OCI-LY1 (cell line): ENCODE results near the gene PTPRU.

Experiments used
- H2AFZ ChIP-seq: fragments of 200-600 bp; sonication (generic), shearing (Covaris generic); 2 replicates; pipeline ENCODE4 v1.6.0; 2014; ENCODE audit warnings: antibody characterized with exemption, mild to moderate bottlenecking, low read length
- H3F3A ChIP-seq: fragments of 200-600 bp; sonication (generic), shearing (Covaris generic); 2 replicates; pipeline ENCODE4 v1.6.0; 2014; ENCODE audit warnings: mild to moderate bottlenecking, antibody characterized with exemption, low read length, moderate library complexity; ENCODE audit not compliant: insufficient read depth
- H3K27ac ChIP-seq: fragments of 200-600 bp; sonication (generic); 2 replicates; pipeline ENCODE4 v1.5.1; 2014; ENCODE audit warnings: low read length, mixed run types, mild to moderate bottlenecking, low read depth; ENCODE audit not compliant: poor library complexity, severe bottlenecking
- H3K27me3 ChIP-seq: fragments of 200-600 bp; sonication (generic); 2 replicates; pipeline ENCODE4 v1.6.0; 2014; ENCODE audit warnings: antibody characterized with exemption, mild to moderate bottlenecking, low read length, moderate library complexity; ENCODE audit not compliant: insufficient read depth
- H3K36me3 ChIP-seq: fragments of 200-600 bp; sonication (generic); 2 replicates; pipeline ENCODE4 v1.6.1; 2014; ENCODE audit warnings: mild to moderate bottlenecking, antibody characterized with exemption, low read length, moderate library complexity, mixed read lengths; ENCODE audit not compliant: insufficient read depth
- H3K4me1 ChIP-seq: fragments of 200-600 bp; sonication (generic); 2 replicates; pipeline ENCODE4 v1.5.1; 2014; ENCODE audit warnings: mild to moderate bottlenecking, low read length, moderate library complexity; ENCODE audit not compliant: insufficient read depth, severe bottlenecking
- H3K4me2 ChIP-seq: fragments of 200-600 bp; sonication (generic), shearing (Covaris generic); 2 replicates; pipeline ENCODE4 v1.6.1; 2014; ENCODE audit warnings: low read length
- H3K4me3 ChIP-seq: fragments of 200-600 bp; sonication (generic); 2 replicates; pipeline ENCODE4 v1.5.1; 2014; ENCODE audit warnings: low read length, low read depth, mild to moderate bottlenecking, mixed read lengths; ENCODE audit not compliant: poor library complexity, severe bottlenecking
- H3K79me2 ChIP-seq: fragments of 200-600 bp; shearing (Covaris generic); 2 replicates; pipeline ENCODE4 v1.6.1; 2016; ENCODE audit warnings: mixed run types, low read length, mixed read lengths; ENCODE audit not compliant: insufficient read depth
- H3K9ac ChIP-seq: fragments of 200-600 bp; sonication (generic), shearing (Covaris generic); 2 replicates; pipeline ENCODE4 v1.6.1; 2014; ENCODE audit warnings: mild to moderate bottlenecking, low read length, mixed read lengths
- H3K9me2 ChIP-seq: fragments of 200-600 bp; sonication (generic), shearing (Covaris generic); 2 replicates; pipeline ENCODE4 v1.6.1; 2014; ENCODE audit warnings: low read depth, mild to moderate bottlenecking, low read length, mixed read lengths
- H3K9me3 ChIP-seq: fragments of 200-600 bp; shearing (Covaris generic); 2 replicates; pipeline ENCODE4 v1.6.1; 2014; ENCODE audit warnings: low read length, mixed read lengths
- H4K20me1 ChIP-seq: fragments of 200-600 bp; sonication (generic), shearing (Covaris generic); 2 replicates; pipeline ENCODE4 v1.6.0; 2016; ENCODE audit warnings: mild to moderate bottlenecking, low read length; ENCODE audit not compliant: insufficient read depth
- CTCF ChIP-seq: fragments of 200-600 bp; sonication (generic), shearing (Covaris generic); IDR thresholded peaks from 2 replicates; pipeline ENCODE4 v1.5.1; 2017; ENCODE audit warnings: mild to moderate bottlenecking, antibody characterized with exemption, low read length, moderate library complexity, mixed read lengths
- EZH2 ChIP-seq: fragments of 200-600 bp; sonication (generic), shearing (Covaris generic); IDR thresholded peaks from 2 replicates; pipeline ENCODE4 v1.8.0; 2017; ENCODE audit warnings: borderline replicate concordance, mixed run types, mild to moderate bottlenecking, antibody characterized with exemption, low read length, moderate library complexity, mixed read lengths

The PTPRU gene

GRCh38 chr1:29341936-29342335 lies 105.6 kb downstream of the PTPRU start:
- TF ChIP-seq EZH2 (no peak), CTCF (peak; percentile 28; the same call in 1 of the 2 replicates)
- Histone ChIP-seq H3K9ac (no peak overlapping the region), H3K4me1 (no peaks in the 10 kb centered on the region), H3K9me2 (no peaks in the 10 kb centered on the region), H4K20me1 (no peaks in the 10 kb centered on the region), H3K79me2 (no peaks in the 10 kb centered on the region), H3K4me3 (no peak overlapping the region), H3K9me3 (no peaks in the 10 kb centered on the region), H3F3A (no peaks in the 10 kb centered on the region), H3K27me3 (no peaks in the 10 kb centered on the region), H2AFZ (no peak overlapping the region), H3K4me2 (no peak overlapping the region), H3K27ac (no peak overlapping the region), H3K36me3 (no peaks in the 10 kb centered on the region)

GRCh38 chr1:29342351-29342750 lies 106.0 kb downstream of the PTPRU start:
- Histone ChIP-seq H3K27me3 (no peaks in the 10 kb centered on the region), H3K4me1 (no peaks in the 10 kb centered on the region), H3K4me3 (no peak overlapping the region), H4K20me1 (no peaks in the 10 kb centered on the region), H3K4me2 (no peak overlapping the region), H3K9me3 (no peaks in the 10 kb centered on the region), H3K36me3 (no peaks in the 10 kb centered on the region), H3K9me2 (no peaks in the 10 kb centered on the region), H3K27ac (no peak overlapping the region), H3K79me2 (no peaks in the 10 kb centered on the region), H3K9ac (no peak overlapping the region), H3F3A (no peaks in the 10 kb centered on the region), H2AFZ (no peak overlapping the region)
- TF ChIP-seq CTCF: no peak
- TF ChIP-seq EZH2: no peak

DNA sequence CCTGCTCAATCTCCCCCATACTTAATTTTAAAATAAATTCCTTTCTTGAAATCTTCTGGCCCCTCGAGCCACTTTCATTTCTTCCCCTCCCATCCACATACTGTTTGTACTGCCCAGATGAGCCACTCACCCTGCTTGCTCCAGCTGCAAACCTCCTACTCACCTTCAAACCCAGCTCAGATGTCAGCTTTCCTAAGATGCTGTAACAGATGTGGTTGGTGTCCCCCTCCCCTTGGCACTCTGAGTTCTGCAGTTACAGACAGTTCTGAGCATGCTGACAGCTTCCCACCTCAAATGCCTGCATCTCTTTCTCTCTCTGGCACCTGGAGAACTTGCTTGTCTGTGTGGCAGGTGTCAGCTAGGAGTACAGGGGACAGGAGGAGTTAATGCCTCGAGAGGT lies 106.7 kb downstream of the PTPRU start:
- Histone ChIP-seq H3K4me2 (no peak overlapping the region), H3K27me3 (no peaks in the 10 kb centered on the region), H3K4me1 (no peaks in the 10 kb centered on the region), H3F3A (no peaks in the 10 kb centered on the region), H3K9me3 (no peaks in the 10 kb centered on the region), H3K9me2 (no peaks in the 10 kb centered on the region), H3K79me2 (no peaks in the 10 kb centered on the region), H3K27ac (no peak overlapping the region), H2AFZ (no peak overlapping the region), H3K4me3 (no peak overlapping the region), H4K20me1 (no peaks in the 10 kb centered on the region), H3K36me3 (no peaks in the 10 kb centered on the region), H3K9ac (no peak overlapping the region)
- no peak for TF ChIP-seq CTCF
- TF ChIP-seq EZH2: no peak
